H9 (cell line): ENCODE data around the gene ZNF614. TPM values are rescaled to one million over a fixed set of nuclear protein-coding genes. Genes with fewer than 3 reads are reported as not detected.
"Not testable (repeated sequence)": the region's sequence is repeated elsewhere in the genome, so short reads cannot be mapped to it uniquely, and the experiment has no call there.

Experiments
- DNase-seq: peaks from one replicate; pipeline ENCODE4 v3.0.0-alpha.2; 2017
- H2AFZ ChIP-seq: one replicate; pipeline ENCODE4 v1.6.1; 2013; ENCODE audit warnings: mild to moderate bottlenecking, low read length, control low read depth, moderate library complexity
- H2AK5ac ChIP-seq: 2 replicates; pipeline ENCODE4 v1.6.1; 2013; ENCODE audit warnings: low read length, control low read depth, mixed read lengths; ENCODE audit not compliant: insufficient read length
- H2BK120ac ChIP-seq: one replicate; pipeline ENCODE4 v1.6.1; 2013; ENCODE audit warnings: low read depth, mild to moderate bottlenecking, low read length, control low read depth, inconsistent platforms; ENCODE audit not compliant: poor library complexity, severe bottlenecking
- H2BK12ac ChIP-seq: 2 replicates; pipeline ENCODE4 v1.6.1; 2013; ENCODE audit warnings: low read length, control low read depth, mixed read lengths, low read depth; ENCODE audit not compliant: insufficient read length
- H2BK15ac ChIP-seq: 2 replicates; pipeline ENCODE4 v1.6.1; 2013; ENCODE audit warnings: low read depth, low read length, control low read depth
- H2BK20ac ChIP-seq: one replicate; pipeline ENCODE4 v1.6.1; 2013; ENCODE audit warnings: low read depth, mild to moderate bottlenecking, low read length, control low read depth, inconsistent platforms; ENCODE audit not compliant: poor library complexity, severe bottlenecking
- H2BK5ac ChIP-seq: 2 replicates; pipeline ENCODE4 v1.6.1; 2013; ENCODE audit warnings: low read length, control low read depth, mixed read lengths; ENCODE audit not compliant: insufficient read length
- H3K14ac ChIP-seq: 2 replicates; pipeline ENCODE4 v1.6.1; 2013; ENCODE audit warnings: low read length, control low read depth; ENCODE audit not compliant: insufficient read depth
- H3K18ac ChIP-seq: 2 replicates; pipeline ENCODE4 v1.6.1; 2013; ENCODE audit warnings: low read depth, mild to moderate bottlenecking, mixed read lengths, low read length, control low read depth; ENCODE audit not compliant: insufficient read length
- H3K23ac ChIP-seq: 2 replicates; pipeline ENCODE4 v1.6.1; 2013; ENCODE audit warnings: low read length, control low read depth, mixed read lengths, low read depth; ENCODE audit not compliant: insufficient read length
- H3K23me2 ChIP-seq: 2 replicates; pipeline ENCODE4 v1.6.1; 2013; ENCODE audit warnings: low read depth, mild to moderate bottlenecking, mixed read lengths, low read length, control low read depth; ENCODE audit not compliant: insufficient read length, poor library complexity, severe bottlenecking
- H3K27ac ChIP-seq: 2 replicates; pipeline ENCODE4 v1.5.1; 2013; ENCODE audit warnings: low read length, control low read depth, mixed read lengths, low read depth; ENCODE audit not compliant: insufficient read length
- H3K27me3 ChIP-seq: 2 replicates; pipeline ENCODE4 v1.6.1; 2013; ENCODE audit warnings: low read length, control low read depth, inconsistent platforms; ENCODE audit not compliant: insufficient read depth
- H3K4ac ChIP-seq: 2 replicates; pipeline ENCODE4 v1.6.1; 2013; ENCODE audit warnings: low read depth, mild to moderate bottlenecking, control low read depth, inconsistent platforms, low read length, moderate library complexity
- H3K4me1 ChIP-seq: 2 replicates; pipeline ENCODE4 v1.6.1; 2013; ENCODE audit warnings: low read length, control low read depth, inconsistent platforms; ENCODE audit not compliant: insufficient read depth
- H3K4me2 ChIP-seq: 2 replicates; pipeline ENCODE4 v1.6.1; 2013; ENCODE audit warnings: low read length, control low read depth, mixed read lengths; ENCODE audit not compliant: insufficient read length, insufficient read depth
- H3K56ac ChIP-seq: 2 replicates; pipeline ENCODE4 v1.6.1; 2013; ENCODE audit warnings: low read depth, mild to moderate bottlenecking, mixed read lengths, low read length, control low read depth; ENCODE audit not compliant: insufficient read length
- H3K79me1 ChIP-seq: 2 replicates; pipeline ENCODE4 v1.6.1; 2013; ENCODE audit warnings: low read depth, mild to moderate bottlenecking, moderate library complexity, low read length, control low read depth, inconsistent platforms; ENCODE audit not compliant: insufficient read depth, poor library complexity, severe bottlenecking
- H3K79me2 ChIP-seq: 2 replicates; pipeline ENCODE4 v1.6.1; 2013; ENCODE audit warnings: low read length, control low read depth, inconsistent platforms; ENCODE audit not compliant: insufficient read depth
- H3K9ac ChIP-seq: 2 replicates; pipeline ENCODE4 v1.6.1; 2013; ENCODE audit warnings: low read length, control low read depth, mixed read lengths; ENCODE audit not compliant: insufficient read length; ENCODE audit errors: extremely low read depth
- H3K9me3 ChIP-seq: one replicate; pipeline ENCODE4 v1.6.1; 2013; ENCODE audit warnings: low read depth, low read length, inconsistent platforms; ENCODE audit not compliant: control insufficient read depth
- H3T11ph ChIP-seq: one replicate; pipeline ENCODE4 v1.6.1; 2013; ENCODE audit warnings: mild to moderate bottlenecking, low read length, control low read depth, inconsistent platforms
- H4K20me1 ChIP-seq: one replicate; pipeline ENCODE4 v1.6.1; 2013; ENCODE audit not compliant: control insufficient read depth, insufficient read length, insufficient read depth
- H4K5ac ChIP-seq: 2 replicates; pipeline ENCODE4 v1.6.1; 2013; ENCODE audit warnings: low read depth, mild to moderate bottlenecking, mixed read lengths, low read length, control low read depth; ENCODE audit not compliant: insufficient read length
- H4K8ac ChIP-seq: replicated peaks from 2 replicates; pipeline ENCODE4 v1.6.1; 2013; ENCODE audit warnings: low read length, control low read depth, mixed read lengths, low read depth; ENCODE audit not compliant: insufficient read length
- H4K91ac ChIP-seq: 2 replicates; pipeline ENCODE4 v1.6.1; 2013; ENCODE audit warnings: low read depth, mild to moderate bottlenecking, moderate library complexity, mixed read lengths, low read length, control low read depth; ENCODE audit not compliant: insufficient read length
- H3K27ac Mint-ChIP-seq, 3 experiments: 2 replicates in 2 of 3; 3 replicates in 1 of 3; pipeline ENCODE4 v1.8.0; 2020 to 2021; ENCODE audit warnings: mixed read lengths in 3 of 3, mild to moderate bottlenecking in 1 of 3, moderate library complexity in 1 of 3
- H3K27me3 Mint-ChIP-seq: 2 replicates; pipeline ENCODE4 v1.8.0; 2021; ENCODE audit warnings: low read depth, mild to moderate bottlenecking, moderate library complexity, mixed read lengths
- H3K36me3 Mint-ChIP-seq, 3 experiments: 2 replicates in 2 of 3; 3 replicates in 1 of 3; pipeline ENCODE4 v1.8.0; 2020 to 2021; ENCODE audit warnings: low read depth in 3 of 3, mixed read lengths in 3 of 3; ENCODE audit not compliant: insufficient read depth in 1 of 3
- H3K4me1 Mint-ChIP-seq, 2 experiments: 2 replicates each; pipeline ENCODE4 v1.8.0; 2020; ENCODE audit warnings: mixed read lengths in 2 of 2
- H3K4me3 Mint-ChIP-seq, 2 experiments: 2 replicates in 1 of 2; 3 replicates in 1 of 2; pipeline ENCODE4 v1.8.0; 2020 to 2021; ENCODE audit warnings: mild to moderate bottlenecking in 2 of 2, mixed read lengths in 2 of 2, moderate library complexity in 1 of 2
- H3K9me3 Mint-ChIP-seq, 2 experiments: 2 replicates in 1 of 2; 3 replicates in 1 of 2; pipeline ENCODE4 v1.8.0; 2020; ENCODE audit warnings: mild to moderate bottlenecking in 2 of 2, mixed read lengths in 2 of 2, moderate library complexity in 1 of 2
- WGBS: extraction: QIAGEN DNeasy Blood & Tissue Kit; methylation state at CpG from one replicate; pipeline ENCODE4 v1.1.7; 2013; ENCODE audit warnings: missing lambda C conversion rate, low lambda C conversion rate, mixed read lengths; ENCODE audit not compliant: insufficient read length; ENCODE audit errors: extremely low coverage; 5-methylcytosine and 5-hydroxymethylcytosine counted together
- total RNA-seq: library from RNA; stranded (reverse); gene quantifications from 2 replicates; pipeline ENCODE4 v1.2.1, GENCODE V29; 2021
- TF ChIP-seq, protein P1 (sequence below): fragments of 200-600 bp; sonication (generic); conservative IDR thresholded peaks from 3 replicates; pipeline ENCODE4 v1.8.0; 2021; ENCODE audit warnings: antibody characterized with exemption, mild to moderate bottlenecking

The ZNF614 gene
- total RNA-seq, 1 experiment from 2014 or later, result 23.1 TPM

DNA sequence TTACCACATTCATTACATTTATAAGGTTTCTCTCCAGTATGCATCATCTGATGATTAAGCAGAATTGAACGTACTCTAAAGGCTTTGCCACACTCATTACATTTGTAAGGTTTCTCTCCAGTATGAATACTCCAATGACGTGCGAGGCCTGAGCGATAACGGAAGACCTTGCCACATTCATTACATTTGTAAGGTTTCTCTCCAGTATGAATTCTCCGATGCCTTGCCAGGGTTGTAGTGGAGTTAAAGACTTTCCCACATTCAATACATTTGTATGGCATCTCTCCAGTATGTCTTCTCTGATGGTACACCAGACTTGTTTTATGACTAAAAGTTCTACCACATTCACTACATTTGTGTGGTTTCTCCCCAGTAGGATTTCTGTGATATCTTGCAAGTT lies 37.2 kb upstream of the ZNF614 start:
- DNase-seq, result no peak
- H3K4me3 Mint-ChIP-seq, result no peak overlapping the region
- TF ChIP-seq, protein P1, sequence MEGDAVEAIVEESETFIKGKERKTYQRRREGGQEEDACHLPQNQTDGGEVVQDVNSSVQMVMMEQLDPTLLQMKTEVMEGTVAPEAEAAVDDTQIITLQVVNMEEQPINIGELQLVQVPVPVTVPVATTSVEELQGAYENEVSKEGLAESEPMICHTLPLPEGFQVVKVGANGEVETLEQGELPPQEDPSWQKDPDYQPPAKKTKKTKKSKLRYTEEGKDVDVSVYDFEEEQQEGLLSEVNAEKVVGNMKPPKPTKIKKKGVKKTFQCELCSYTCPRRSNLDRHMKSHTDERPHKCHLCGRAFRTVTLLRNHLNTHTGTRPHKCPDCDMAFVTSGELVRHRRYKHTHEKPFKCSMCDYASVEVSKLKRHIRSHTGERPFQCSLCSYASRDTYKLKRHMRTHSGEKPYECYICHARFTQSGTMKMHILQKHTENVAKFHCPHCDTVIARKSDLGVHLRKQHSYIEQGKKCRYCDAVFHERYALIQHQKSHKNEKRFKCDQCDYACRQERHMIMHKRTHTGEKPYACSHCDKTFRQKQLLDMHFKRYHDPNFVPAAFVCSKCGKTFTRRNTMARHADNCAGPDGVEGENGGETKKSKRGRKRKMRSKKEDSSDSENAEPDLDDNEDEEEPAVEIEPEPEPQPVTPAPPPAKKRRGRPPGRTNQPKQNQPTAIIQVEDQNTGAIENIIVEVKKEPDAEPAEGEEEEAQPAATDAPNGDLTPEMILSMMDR, result no peak
- H3K4me2 ChIP-seq, result no peak overlapping the region
- H3K14ac ChIP-seq, result no peak overlapping the region
- no peaks in the 10 kb centered on the region; the same call in 1 of the 2 replicates for H3K27me3 Mint-ChIP-seq
- H3K27me3 ChIP-seq, result no peaks in the 10 kb centered on the region
- no peak overlapping the region for H2BK120ac ChIP-seq
- no peaks in the 10 kb centered on the region for H3K4me1 Mint-ChIP-seq
- H3K18ac ChIP-seq, result no peak overlapping the region
- H3K9me3 Mint-ChIP-seq, result peaks cover 88 to 96% of the 10 kb centered on the region in 2 experiments
- H3K56ac ChIP-seq, result no peak overlapping the region
- H2BK20ac ChIP-seq, result no peak overlapping the region
- no peak overlapping the region for H4K5ac ChIP-seq
- H2BK12ac ChIP-seq, result no peak overlapping the region
- no peaks in the 10 kb centered on the region for H3K4me1 ChIP-seq
- no peak overlapping the region for H4K91ac ChIP-seq
- no peak overlapping the region for H3K9ac ChIP-seq
- H3T11ph ChIP-seq, result no peak overlapping the region
- H3K79me1 ChIP-seq, result no peaks in the 10 kb centered on the region
- no peak overlapping the region for H4K8ac ChIP-seq
- no CpG with 5 or more reads among the region's 6 CpGs for WGBS
- H4K20me1 ChIP-seq, result no peaks in the 10 kb centered on the region
- H3K27ac ChIP-seq, result no peak overlapping the region
- H3K36me3 Mint-ChIP-seq, result peaks cover 80 to 95% (median 91%) of the 10 kb centered on the region in 3 experiments
- H2AK5ac ChIP-seq, result no peak overlapping the region
- H3K4ac ChIP-seq, result no peak overlapping the region
- no peak overlapping the region for H2BK15ac ChIP-seq
- no peak overlapping the region for H2BK5ac ChIP-seq
- H2AFZ ChIP-seq, result no peak overlapping the region
- H3K27ac Mint-ChIP-seq, result no peak overlapping the region
- H3K79me2 ChIP-seq, result no peaks in the 10 kb centered on the region
- no peaks in the 10 kb centered on the region for H3K23me2 ChIP-seq
- no peak overlapping the region for H3K23ac ChIP-seq
- peaks cover 77% of the 10 kb centered on the region for H3K9me3 ChIP-seq

DNA sequence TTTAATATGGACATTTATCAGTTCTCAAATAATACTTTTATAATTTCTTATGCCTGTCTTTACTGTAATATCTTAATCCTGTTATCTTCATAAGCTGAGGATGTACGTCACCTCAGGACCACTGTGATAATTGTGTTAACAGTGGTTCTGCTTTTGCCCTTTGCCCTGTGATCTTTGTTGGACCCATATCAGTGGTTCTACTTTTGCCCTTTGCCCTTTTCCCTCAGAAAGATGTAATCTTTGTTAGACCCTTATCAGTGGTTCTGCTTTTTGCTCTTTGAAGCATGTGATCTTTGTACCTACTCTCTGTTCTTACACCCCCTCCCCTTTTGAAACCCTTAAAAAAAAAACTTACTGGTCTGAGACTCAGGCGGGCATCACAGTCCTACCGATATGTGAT lies 28.3 kb upstream of the ZNF614 start:
- H2BK20ac ChIP-seq, result not testable (repeated sequence)

More for the DNA sequence above, 28.3 kb upstream of the ZNF614 start:
- no CpG with 5 or more reads among the region's 3 CpGs for WGBS
- H3K27me3 ChIP-seq, H3K4ac ChIP-seq, H3K4me2 ChIP-seq, H2BK12ac ChIP-seq, H3K9ac ChIP-seq, H3K56ac ChIP-seq, H3K4me3 Mint-ChIP-seq, H3K27ac ChIP-seq, H2BK15ac ChIP-seq, H3K4me1 Mint-ChIP-seq, H2AK5ac ChIP-seq, H3K23me2 ChIP-seq, H3K9me3 ChIP-seq, H2BK5ac ChIP-seq, H4K20me1 ChIP-seq, H3K27me3 Mint-ChIP-seq, H3K23ac ChIP-seq, DNase-seq, H3K79me2 ChIP-seq, H4K91ac ChIP-seq, H3K14ac ChIP-seq, H3K4me1 ChIP-seq, H3K27ac Mint-ChIP-seq, H2AFZ ChIP-seq, H3T11ph ChIP-seq, H4K5ac ChIP-seq, H4K8ac ChIP-seq, H2BK120ac ChIP-seq, H3K18ac ChIP-seq, H3K79me1 ChIP-seq: not testable (repeated sequence)
- Mint-ChIP-seq H3K9me3 (peaks cover 76 to 91% of the 10 kb centered on the region in 2 experiments), H3K36me3 (peaks cover 24 to 75% (median 39%) of the 10 kb centered on the region in 3 experiments)
